OCI-M2 (cell line): ENCODE data around the gene TRIM44.
"Not testable (repeated sequence)": the region's sequence is repeated elsewhere in the genome, so short reads cannot be mapped to it uniquely, and the experiment has no call there.

Experiments
- DNase-seq: peaks from one replicate; lab custom pipeline; 2025; ENCODE audit not compliant: unreplicated experiment; lab: John Stamatoyannopoulos, UW

TRIM44 gene

DNA sequence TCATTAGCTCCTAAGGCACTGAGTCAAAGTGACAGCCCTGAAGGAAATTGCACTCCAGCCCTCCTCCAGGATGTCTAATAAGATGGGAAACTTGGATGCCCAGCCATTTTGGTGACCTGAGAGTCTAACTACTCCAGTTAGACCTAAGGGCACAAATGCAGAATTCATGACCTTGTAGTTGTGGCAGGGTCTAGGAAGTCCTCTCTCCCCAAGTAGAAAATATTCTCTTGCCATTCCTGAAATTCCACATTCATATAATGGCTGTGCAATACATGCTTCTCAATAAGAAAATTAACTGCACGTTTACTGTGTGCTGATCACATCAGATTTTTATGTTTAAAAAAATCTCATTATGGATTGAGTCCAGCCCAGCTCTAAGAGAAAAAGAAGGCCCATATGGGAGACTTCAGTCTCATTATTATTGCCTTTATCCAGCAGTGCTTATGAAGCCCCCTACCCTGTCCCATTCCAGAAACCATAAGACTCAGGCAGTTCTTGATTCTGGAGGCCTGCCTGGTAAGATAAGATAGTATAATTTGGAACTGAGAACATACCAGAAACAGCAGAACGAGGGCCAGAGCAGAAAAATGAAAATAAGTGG lies 147.6 kb downstream of the TRIM44 start:
- no peak for DNase-seq

DNA sequence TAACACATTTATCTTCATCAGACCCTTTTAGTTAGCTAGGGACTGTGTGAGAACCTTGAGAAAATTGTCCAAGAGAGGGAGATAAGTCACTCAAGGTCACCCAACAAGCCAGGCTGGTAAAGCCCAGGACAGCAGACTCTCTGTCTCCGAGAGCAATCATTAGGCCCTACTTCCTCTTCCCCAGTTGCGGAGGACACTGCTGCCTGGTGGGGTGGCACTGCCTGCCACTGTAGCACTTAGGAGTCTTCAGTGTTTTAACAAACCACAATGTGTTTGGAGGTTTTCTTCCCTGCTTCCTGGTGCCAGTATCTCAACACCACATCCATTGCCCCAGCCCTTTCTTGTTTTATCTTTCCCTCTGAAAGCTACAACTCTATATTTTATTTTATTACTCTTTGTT lies 149.2 kb downstream of the TRIM44 start:
- DNase-seq = no peak

GRCh38 chr11:35812828-35813227 lies 150.3 kb downstream of the TRIM44 start:
- no peak for DNase-seq

DNA sequence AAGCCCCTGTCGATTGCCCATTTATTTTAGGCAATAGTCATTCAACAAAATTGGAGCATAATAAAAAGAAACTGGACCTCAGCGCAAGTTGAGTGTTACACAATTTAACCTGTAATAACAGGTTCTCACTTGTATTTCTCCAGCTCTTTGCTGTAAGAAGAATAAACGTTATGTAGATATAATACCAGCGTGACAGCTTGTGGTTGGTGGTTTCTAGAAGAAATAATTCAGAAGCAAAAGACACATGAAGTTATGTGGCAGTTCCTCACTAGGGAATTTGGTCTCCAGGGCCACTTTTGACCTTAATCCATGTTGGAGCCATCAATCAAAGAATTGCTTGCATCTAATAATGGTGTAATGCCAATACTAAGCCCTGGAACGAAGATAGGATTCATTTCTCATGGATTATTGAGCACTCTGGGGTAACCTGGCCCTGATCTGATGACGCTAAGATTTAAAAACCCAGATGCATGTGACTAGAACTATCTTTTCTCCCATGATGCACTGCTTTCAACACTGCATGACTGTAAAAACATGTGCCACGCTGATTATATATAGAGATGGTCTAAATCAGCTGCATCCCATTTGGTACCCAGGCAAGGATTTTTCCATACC lies 151.6 kb downstream of the TRIM44 start:
- DNase-seq = no peak

DNA sequence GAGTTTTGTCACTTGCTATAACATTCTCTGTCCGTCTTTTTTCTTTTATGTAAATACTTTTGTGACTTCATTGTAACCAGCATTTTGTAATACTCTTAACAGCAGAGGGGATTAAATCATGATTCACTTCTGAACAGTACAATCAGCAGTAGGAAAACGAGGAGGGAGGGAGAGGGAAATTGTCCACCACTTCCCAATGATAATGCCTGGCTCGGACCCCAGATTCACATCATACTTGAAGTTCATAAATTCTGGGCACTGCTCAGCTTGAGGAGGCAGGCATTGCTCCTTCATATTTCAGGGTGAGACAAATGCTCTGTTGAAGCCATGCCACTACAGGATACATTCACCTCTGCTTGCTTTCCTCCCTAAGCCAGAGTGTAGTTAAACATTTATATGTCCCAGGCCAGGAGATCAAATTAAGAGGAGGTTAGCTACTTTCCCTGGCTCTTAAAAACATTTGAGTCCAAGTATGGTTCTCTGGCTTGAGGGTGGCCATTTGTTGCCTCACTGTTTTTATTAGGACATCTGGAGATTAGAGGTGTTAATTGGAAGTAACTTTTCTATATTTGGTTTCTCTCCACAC lies 152.2 kb downstream of the TRIM44 start:
- no peak for DNase-seq

GRCh38 chr11:35815556-35816315 lies 153.2 kb downstream of the TRIM44 start:
- no peak for DNase-seq

- no peak for DNase-seq
Measured at GRCh38 chr11:35820614-35821013, 158.0 kb downstream of the TRIM44 start.

- DNase-seq = no peak
Measured at GRCh38 chr11:35822815-35823495, 160.4 kb downstream of the TRIM44 start.

GRCh38 chr11:35823742-35824298 lies 161.2 kb downstream of the TRIM44 start:
- no peak for DNase-seq

DNA sequence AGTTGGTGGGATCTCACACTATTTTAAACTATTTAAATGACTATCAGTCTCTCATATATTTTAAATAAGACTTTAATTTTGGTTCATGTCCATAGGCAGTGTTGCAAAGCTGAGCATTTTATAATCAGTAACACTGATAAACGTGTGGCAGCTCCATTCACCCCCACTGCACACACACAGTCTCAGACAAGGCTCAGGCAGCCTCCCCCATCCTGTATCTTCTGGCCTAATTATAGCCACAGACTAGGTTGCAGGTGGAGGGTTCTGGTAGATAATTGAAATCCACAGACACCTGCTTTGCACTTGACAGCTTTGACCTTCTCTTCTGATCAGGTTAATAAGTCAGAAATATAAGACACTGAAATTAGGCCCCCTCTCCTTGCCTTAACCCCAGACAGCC lies 162.8 kb downstream of the TRIM44 start:
- no peak for DNase-seq

DNA sequence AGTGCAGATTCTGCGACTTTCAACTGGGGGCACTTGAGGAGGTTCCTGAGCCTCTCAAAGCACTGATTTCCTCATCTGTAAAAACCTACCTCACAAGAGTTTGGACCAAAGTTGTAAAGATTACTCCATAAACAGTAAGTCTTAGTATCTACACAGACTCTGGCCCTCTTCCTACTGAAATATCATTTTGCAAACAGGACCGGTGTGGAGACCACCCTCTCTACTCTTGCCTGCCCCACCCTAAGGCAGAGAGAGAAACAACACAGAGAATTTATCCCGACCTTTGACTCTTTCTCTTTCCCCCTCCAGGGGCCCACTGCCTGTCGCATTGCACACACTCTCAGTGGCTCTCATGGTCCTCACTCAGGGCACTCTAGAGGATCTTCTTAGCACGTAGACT lies 163.4 kb downstream of the TRIM44 start:
- DNase-seq = no peak

GRCh38 chr11:35826949-35827348 lies 164.4 kb downstream of the TRIM44 start:
- DNase-seq = no peak

DNA sequence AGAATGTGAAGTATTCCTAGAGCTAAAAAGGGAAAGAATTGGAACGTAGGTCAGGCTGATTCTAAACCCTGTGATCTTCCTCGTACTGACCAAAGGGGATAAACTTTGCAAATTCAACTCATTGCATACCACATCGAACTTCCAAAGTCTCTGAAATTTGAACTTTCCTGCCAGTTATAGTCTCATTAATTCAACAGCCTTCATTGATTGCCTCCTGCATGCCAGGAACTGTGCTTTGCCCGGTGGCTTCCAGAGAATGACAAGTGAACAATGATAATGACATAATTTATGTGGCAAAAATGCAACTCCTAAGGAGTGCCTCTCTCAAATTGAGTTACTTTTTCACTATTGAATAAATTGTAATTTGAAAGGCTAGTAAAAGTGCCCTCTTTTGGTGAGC lies 173.6 kb downstream of the TRIM44 start:
- DNase-seq = no peak

GRCh38 chr11:35838071-35838470 lies 175.5 kb downstream of the TRIM44 start:
- no peak for DNase-seq

DNA sequence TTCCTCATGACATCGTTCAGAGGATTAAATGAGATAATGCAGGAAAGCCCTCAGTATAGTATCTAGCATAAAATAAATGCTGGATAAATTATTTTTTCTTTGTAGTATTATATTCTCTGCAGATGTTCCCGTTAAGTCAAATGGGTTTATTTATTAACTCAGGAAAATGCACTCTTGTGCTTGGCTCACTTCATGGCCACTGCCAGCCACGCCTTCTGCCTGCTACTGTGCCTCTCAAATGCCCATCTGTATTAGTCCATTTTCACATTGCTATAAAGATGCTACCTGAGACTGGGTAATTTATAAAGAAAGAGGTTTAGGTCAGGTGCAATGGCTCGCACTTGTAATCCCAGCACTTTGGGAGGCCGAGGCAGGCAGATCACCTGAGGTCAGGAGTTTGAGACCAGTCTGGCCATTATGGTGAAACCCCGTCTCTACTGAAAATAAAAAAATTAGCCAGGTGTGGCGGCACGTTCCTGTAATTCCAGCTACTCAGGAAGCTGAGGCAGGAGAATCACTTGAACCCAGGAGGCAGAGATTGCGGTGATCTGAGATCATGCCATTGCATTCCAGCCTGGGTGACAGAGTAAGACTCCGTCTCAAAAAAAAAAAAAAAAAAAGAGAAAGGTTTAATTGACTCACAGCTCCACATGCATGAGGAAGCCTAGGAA lies 176.3 kb downstream of the TRIM44 start:
- not testable (repeated sequence) for DNase-seq

- DNase-seq = no peak
Measured at GRCh38 chr11:35839368-35840161, 177.0 kb downstream of the TRIM44 start.

DNA sequence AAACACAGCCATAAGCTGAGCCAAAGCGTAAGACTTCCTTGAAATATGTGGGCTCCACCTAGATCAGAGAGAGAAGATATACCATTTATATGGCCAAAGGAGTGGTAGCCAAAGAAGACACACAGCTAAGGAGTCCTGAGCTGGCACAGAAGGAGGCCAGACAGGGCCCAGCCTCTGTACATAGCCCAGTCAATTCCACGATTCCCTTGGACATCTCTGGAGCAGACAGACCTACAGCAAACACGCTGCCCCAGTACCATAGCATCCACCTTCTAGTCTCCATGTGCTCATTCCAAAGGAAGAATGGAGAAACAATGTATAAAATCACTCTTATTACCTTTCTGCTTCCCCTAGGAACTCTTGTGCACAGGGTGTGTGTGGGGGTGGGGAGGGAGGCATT lies 179.2 kb downstream of the TRIM44 start:
- DNase-seq = no peak

- DNase-seq = no peak
Measured at GRCh38 chr11:35842958-35843357, 180.4 kb downstream of the TRIM44 start.

GRCh38 chr11:35844579-35844978 lies 182.0 kb downstream of the TRIM44 start:
- no peak for DNase-seq

GRCh38 chr11:35845860-35846259 lies 183.3 kb downstream of the TRIM44 start:
- DNase-seq = no peak
